ENCODE results near the gene HPCA.

The HPCA gene

GRCh38 chr1:32886004-32886827 lies at the start of gene HPCA:
Gene HPCA (plus strand): TSS chr1:32886491. CDS start chr1:32888899, 2,408 bp downstream.
- Histone ChIP-seq H3K4me3 (peak within 1 kb of the TSS in 2 of 7 experiments; percentile 13 to 18), H3K27ac (no peak within 1 kb of the TSS)

GRCh38 chr1:32848354-32849063 lies 37.8 kb upstream of the HPCA start:
- Histone ChIP-seq H3K4me3 (no peak overlapping the region), H3K27ac (no peak overlapping the region)

- no peak overlapping the region for H3K4me3 ChIP-seq
- no peak overlapping the region for H3K27ac ChIP-seq
Observed at GRCh38 chr1:32855861-32856617, 30.3 kb upstream of the HPCA start.

- Histone ChIP-seq H3K4me3 (no peak overlapping the region), H3K27ac (no peak overlapping the region)
Observed at GRCh38 chr1:32858136-32858535, 28.2 kb upstream of the HPCA start.

GRCh38 chr1:32858791-32859190 lies 27.5 kb upstream of the HPCA start:
- H3K4me3 ChIP-seq: no peak overlapping the region
- no peak overlapping the region for H3K27ac ChIP-seq

GRCh38 chr1:32859915-32860314 lies 26.4 kb upstream of the HPCA start:
- no peak overlapping the region for H3K27ac ChIP-seq
- H3K4me3 ChIP-seq: no peak overlapping the region

GRCh38 chr1:32860566-32860965 lies 25.7 kb upstream of the HPCA start:
- H3K4me3 ChIP-seq: no peak overlapping the region
- no peak overlapping the region for H3K27ac ChIP-seq

- Histone ChIP-seq H3K27ac (no peak overlapping the region), H3K4me3 (no peak overlapping the region)
Observed at GRCh38 chr1:32861904-32862695, 24.2 kb upstream of the HPCA start.

GRCh38 chr1:32863218-32863880 lies 22.9 kb upstream of the HPCA start:
- no peak overlapping the region for H3K4me3 ChIP-seq
- no peak overlapping the region for H3K27ac ChIP-seq

GRCh38 chr1:32863881-32864245 lies 22.4 kb upstream of the HPCA start:
- no peak overlapping the region for H3K27ac ChIP-seq
- H3K4me3 ChIP-seq: no peak overlapping the region

GRCh38 chr1:32864375-32865019 lies 21.8 kb upstream of the HPCA start:
- H3K4me3 ChIP-seq: no peak overlapping the region
- H3K27ac ChIP-seq: no peak overlapping the region

GRCh38 chr1:32865639-32866405 lies 20.5 kb upstream of the HPCA start:
- Histone ChIP-seq H3K4me3 (no peak overlapping the region), H3K27ac (no peak overlapping the region)

GRCh38 chr1:32867151-32867550 lies 19.1 kb upstream of the HPCA start:
- H3K4me3 ChIP-seq: no peak overlapping the region
- H3K27ac ChIP-seq: no peak overlapping the region

- H3K4me3 ChIP-seq: no peak overlapping the region
- no peak overlapping the region for H3K27ac ChIP-seq
Observed at GRCh38 chr1:32867671-32868070, 18.6 kb upstream of the HPCA start.

- H3K4me3 ChIP-seq: no peak overlapping the region
- no peak overlapping the region for H3K27ac ChIP-seq
Observed at GRCh38 chr1:32868085-32868484, 18.2 kb upstream of the HPCA start.

GRCh38 chr1:32868806-32869455 lies 17.4 kb upstream of the HPCA start:
- no peak overlapping the region for H3K27ac ChIP-seq
- no peak overlapping the region for H3K4me3 ChIP-seq

- Histone ChIP-seq H3K4me3 (peak overlapping the region in 1 of 7 experiments; percentile 42), H3K27ac (no peak overlapping the region)
Observed at GRCh38 chr1:32869923-32870614, 16.2 kb upstream of the HPCA start.

Measured in skin epidermis (tissue), 12 donors.